Smooth muscle cell (in vitro differentiated cells): Measurements from ENCODE around the gene ASB2. TPM values are rescaled to one million over a fixed set of nuclear protein-coding genes. Genes with fewer than 3 reads are reported as not detected.

Source experiments
- DNase-seq: peaks from one replicate; lab custom pipeline; 2025; ENCODE audit not compliant: unreplicated experiment; lab: John Stamatoyannopoulos, UW
- H2AFZ ChIP-seq: fragments of 200-600 bp; sonication (generic); 2 replicates; pipeline ENCODE4 v1.6.0; 2016; ENCODE audit warnings: antibody characterized with exemption, low read depth, mild to moderate bottlenecking
- H3F3A ChIP-seq: fragments of 200-600 bp; sonication (generic); 2 replicates; pipeline ENCODE4 v1.6.0; 2017; ENCODE audit warnings: antibody characterized with exemption, low read depth
- H3K27ac ChIP-seq: fragments of 200-600 bp; sonication (generic); 2 replicates; pipeline ENCODE4 v1.5.1; 2016; ENCODE audit warnings: low read depth, mild to moderate bottlenecking
- H3K27me3 ChIP-seq: fragments of 200-600 bp; sonication (generic); 2 replicates; pipeline ENCODE4 v1.6.1; 2016; ENCODE audit warnings: low read depth, mild to moderate bottlenecking
- H3K36me3 ChIP-seq: fragments of 200-600 bp; sonication (generic); 2 replicates; pipeline ENCODE4 v1.5.1; 2016; ENCODE audit warnings: low read depth
- H3K4me1 ChIP-seq: fragments of 200-600 bp; sonication (generic); 2 replicates; pipeline ENCODE4 v1.5.1; 2016; ENCODE audit warnings: low read depth
- H3K4me2 ChIP-seq: fragments of 200-600 bp; sonication (generic); 2 replicates; pipeline ENCODE4 v1.6.0; 2016; ENCODE audit warnings: mild to moderate bottlenecking
- H3K4me3 ChIP-seq: fragments of 200-600 bp; sonication (generic); 2 replicates; pipeline ENCODE4 v1.5.1; 2016; ENCODE audit warnings: mild to moderate bottlenecking
- H3K79me2 ChIP-seq: fragments of 200-600 bp; sonication (generic); 2 replicates; pipeline ENCODE4 v1.6.0; 2016; ENCODE audit warnings: low read depth, mild to moderate bottlenecking
- H3K9ac ChIP-seq: fragments of 200-600 bp; sonication (generic); 2 replicates; pipeline ENCODE4 v1.6.0; 2016; ENCODE audit warnings: low read depth
- H3K9me3 ChIP-seq: fragments of 200-600 bp; sonication (generic); replicated peaks from 2 replicates; pipeline ENCODE4 v1.5.1; 2016; ENCODE audit warnings: low read depth
- H4K20me1 ChIP-seq: fragments of 200-600 bp; sonication (generic); 2 replicates; pipeline ENCODE4 v1.6.0; 2016; ENCODE audit warnings: low read depth
- CTCF ChIP-seq: fragments of 200-600 bp; sonication (generic); IDR thresholded peaks from 2 replicates; pipeline ENCODE4 v1.5.1; 2017; ENCODE audit warnings: borderline replicate concordance, mild to moderate bottlenecking, antibody characterized with exemption; ENCODE audit not compliant: insufficient read depth, poor library complexity, severe bottlenecking
- WGBS: methylation state at CpG from one replicate; pipeline ENCODE4 v1.1.7; 2016; ENCODE audit warnings: low lambda C conversion rate; 5-methylcytosine and 5-hydroxymethylcytosine counted together
- polyA plus RNA-seq: library from polyadenylated mRNA; unstranded; fragments of >200 nt; fragmentation: Nextera tagmentation; extraction: Ambion mirVana; gene quantifications from 2 replicates; pipeline ENCODE4 v1.2.1, GENCODE V29; 2016
- total RNA-seq: library from RNA; depleted of rRNA; stranded (reverse); fragments of >200 nt; gene quantifications from 2 replicates; pipeline ENCODE4 v1.2.3, GENCODE V29; 2014

ASB2 gene
- total and polyA plus RNA-seq, 2 experiments from 2014 or later = 0.99 TPM; not detected in 1

DNA sequence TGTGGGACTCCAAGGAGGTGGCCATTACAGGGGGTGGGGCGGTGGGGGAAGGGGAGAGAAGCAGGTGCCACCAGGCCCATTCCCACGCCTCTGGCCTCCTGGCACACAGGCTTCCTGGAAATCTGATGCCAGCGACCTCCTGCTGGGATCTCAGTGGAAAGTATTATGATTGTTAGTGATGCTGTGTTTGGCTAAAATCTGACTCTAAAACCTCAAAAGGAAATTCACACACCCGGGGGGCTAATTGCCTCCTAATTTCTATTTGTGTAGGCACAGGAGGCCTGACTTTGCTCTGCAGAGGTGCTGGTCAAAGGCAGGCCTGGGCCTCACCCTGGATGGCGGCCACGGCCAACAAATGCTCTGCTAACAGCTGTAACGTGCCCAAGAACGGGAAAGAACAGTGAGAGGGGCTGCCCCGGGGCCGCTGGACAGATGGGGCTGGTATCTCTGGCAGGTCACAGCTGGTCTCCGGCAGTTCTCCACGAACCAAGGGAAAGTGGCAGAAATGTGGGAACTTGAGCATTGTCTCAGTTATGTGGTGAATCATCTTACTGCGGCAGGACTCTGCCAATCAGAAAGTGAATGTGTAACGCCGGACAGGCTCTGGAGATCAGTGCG is 35.0 kb downstream of the ASB2 start:
- Histone ChIP-seq H3K4me1 (peaks cover 4% of the 10 kb centered on the region), H2AFZ (no peak overlapping the region), H3F3A (peaks cover 1% of the 10 kb centered on the region), H3K4me3 (no peak overlapping the region), H3K27me3 (peaks cover 13% of the 10 kb centered on the region), H3K36me3 (no peaks in the 10 kb centered on the region), H3K9ac (no peak overlapping the region), H3K4me2 (no peak overlapping the region), H4K20me1 (no peaks in the 10 kb centered on the region), H3K9me3 (no peaks in the 10 kb centered on the region), H3K27ac (no peak overlapping the region), H3K79me2 (no peaks in the 10 kb centered on the region)
- DNase-seq = no peak
- WGBS = 61% methylated on average over 16 of the region's 16 CpGs
- TF ChIP-seq CTCF = no peak

DNA sequence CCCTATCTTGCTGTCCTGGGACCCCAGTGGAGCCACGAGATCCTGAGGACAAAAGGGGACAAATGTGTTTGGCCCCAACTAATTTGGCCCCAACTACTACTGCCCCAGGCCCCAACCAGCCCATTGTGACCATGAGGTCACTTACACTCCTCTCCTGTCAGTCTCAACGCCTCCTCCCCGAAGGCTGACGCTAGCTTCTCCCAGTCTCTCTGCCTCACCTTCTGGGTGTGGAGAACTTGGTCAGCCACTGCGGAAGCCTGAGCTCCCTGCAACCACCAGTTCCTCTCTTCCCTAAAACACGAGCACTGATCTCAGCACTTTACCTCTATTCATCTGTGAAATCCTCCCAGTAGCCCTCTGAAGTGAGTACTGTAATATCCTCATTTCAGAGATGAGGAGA is 35.9 kb downstream of the ASB2 start:
- Histone ChIP-seq H3F3A (no peaks in the 10 kb centered on the region), H3K27ac (no peak overlapping the region), H3K4me2 (no peak overlapping the region), H3K36me3 (no peaks in the 10 kb centered on the region), H4K20me1 (no peaks in the 10 kb centered on the region), H3K9me3 (no peaks in the 10 kb centered on the region), H2AFZ (no peak overlapping the region), H3K9ac (no peak overlapping the region), H3K4me3 (no peak overlapping the region), H3K27me3 (peaks cover 19% of the 10 kb centered on the region), H3K4me1 (no peaks in the 10 kb centered on the region), H3K79me2 (no peaks in the 10 kb centered on the region)
- TF ChIP-seq CTCF = no peak
- WGBS = 95% methylated on average over 6 of the region's 6 CpGs
- no peak for DNase-seq

GRCh38 chr14:93939304-93940229 is 36.8 kb downstream of the ASB2 start:
- 8% methylated on average over 65 of the region's 84 CpGs for WGBS
- DNase-seq = peak; percentile 76
- Histone ChIP-seq H3K4me1 (no peaks in the 10 kb centered on the region), H2AFZ (no peak overlapping the region), H3K9ac (no peak overlapping the region), H4K20me1 (no peaks in the 10 kb centered on the region), H3K27me3 (peaks cover 19% of the 10 kb centered on the region), H3K4me3 (peak overlapping the region; percentile 38), H3F3A (no peaks in the 10 kb centered on the region), H3K27ac (no peak overlapping the region), H3K36me3 (no peaks in the 10 kb centered on the region), H3K79me2 (no peaks in the 10 kb centered on the region), H3K4me2 (peak overlapping the region; percentile 80), H3K9me3 (no peaks in the 10 kb centered on the region)
- TF ChIP-seq CTCF = peak; percentile 94
